ENCODE results near the gene KIAA1614.

The KIAA1614 gene

GRCh38 chr1:180909005-180909414 is 3.7 kb upstream of the KIAA1614 start:
- no peak for DNase-seq

- no peak for DNase-seq
These were observed 3.2 kb upstream of the KIAA1614 start for GRCh38 chr1:180909462-180909976.

- DNase-seq = no peak
These were observed 981 bp upstream of the KIAA1614 start for GRCh38 chr1:180911640-180912191.

- DNase-seq = no peak
These were observed 391 bp upstream of the KIAA1614 start for GRCh38 chr1:180912211-180912800.

- DNase-seq = no peak
These were observed 2.8 kb downstream of the KIAA1614 start for GRCh38 chr1:180915426-180915965.

- no peak for DNase-seq
These were observed 3.5 kb downstream of the KIAA1614 start for GRCh38 chr1:180916012-180916770.

GRCh38 chr1:180916771-180917170 is 4.1 kb downstream of the KIAA1614 start:
- no peak for DNase-seq

- DNase-seq = no peak
These were observed 4.8 kb downstream of the KIAA1614 start for GRCh38 chr1:180917306-180918065.

GRCh38 chr1:180918519-180918918 is 5.8 kb downstream of the KIAA1614 start:
- no peak for DNase-seq

- DNase-seq = no peak
These were observed 6.5 kb downstream of the KIAA1614 start for GRCh38 chr1:180919183-180919700.

- DNase-seq = no peak
These were observed 7.5 kb downstream of the KIAA1614 start for GRCh38 chr1:180920193-180920592.

GRCh38 chr1:180920702-180921101 is 8.0 kb downstream of the KIAA1614 start:
- DNase-seq = no peak

- no peak for DNase-seq
These were observed 8.7 kb downstream of the KIAA1614 start for GRCh38 chr1:180921386-180921785.

GRCh38 chr1:180921891-180922630 is 9.4 kb downstream of the KIAA1614 start:
- DNase-seq = no peak

- no peak for DNase-seq
These were observed 9.9 kb downstream of the KIAA1614 start for GRCh38 chr1:180922631-180923015.

GRCh38 chr1:180923021-180923841 is 10.5 kb downstream of the KIAA1614 start:
- no peak for DNase-seq

GRCh38 chr1:180923887-180924286 is 11.2 kb downstream of the KIAA1614 start:
- DNase-seq = no peak

- no peak for DNase-seq
These were observed 12.2 kb downstream of the KIAA1614 start for GRCh38 chr1:180924939-180925338.

- no peak for DNase-seq
These were observed 12.9 kb downstream of the KIAA1614 start for GRCh38 chr1:180925471-180926051.

- DNase-seq = peak; percentile 30
These were observed 13.7 kb downstream of the KIAA1614 start for GRCh38 chr1:180926164-180926981.
